Muscle of arm (tissue), 12 donors: Measurements from ENCODE around the gene PRXL2A. TPM values are rescaled to one million over a fixed set of nuclear protein-coding genes. Genes with fewer than 3 reads are reported as not detected.

ENCODE experiments used
- DNase-seq: peaks from one replicate; pipeline ENCODE4 v3.0.0-alpha.2; 2013
- polyA plus RNA-seq, 12 donors: library from polyadenylated mRNA; unstranded; fragments of 120-200 nt; gene quantifications; one replicate each; pipeline ENCODE4 v1.2.1, GENCODE V29; 2013; ENCODE audit not compliant: insufficient read length in 12 of 12

Gene PRXL2A
- polyA plus RNA-seq, 12 donors: 73.4 to 838 (median 87.9) TPM

GRCh38 chr10:80459047-80459865, 50.9 kb downstream of the PRXL2A start:
- DNase-seq: peak; percentile 41

- no peak for DNase-seq
Observed at GRCh38 chr10:80460399-80461207, 52.3 kb downstream of the PRXL2A start.

- DNase-seq: no peak
Observed at GRCh38 chr10:80461208-80462183, 53.1 kb downstream of the PRXL2A start.

GRCh38 chr10:80462299-80462980, 54.1 kb downstream of the PRXL2A start:
- peak; percentile 64 for DNase-seq

GRCh38 chr10:80462981-80463741, 54.8 kb downstream of the PRXL2A start:
- no peak for DNase-seq

- DNase-seq: no peak
Observed at GRCh38 chr10:80463868-80464267, 55.5 kb downstream of the PRXL2A start.

GRCh38 chr10:80464557-80465450, 56.5 kb downstream of the PRXL2A start:
- DNase-seq: peak; percentile 37

- no peak for DNase-seq
Observed at GRCh38 chr10:80465451-80465835, 57.1 kb downstream of the PRXL2A start.

- no peak for DNase-seq
Observed at GRCh38 chr10:80465839-80466590, 57.7 kb downstream of the PRXL2A start.

- DNase-seq: no peak
Observed at GRCh38 chr10:80466724-80467326, 58.5 kb downstream of the PRXL2A start.

GRCh38 chr10:80468002-80468401, 59.7 kb downstream of the PRXL2A start:
- no peak for DNase-seq

- DNase-seq: no peak
Observed at GRCh38 chr10:80468806-80469421, 60.6 kb downstream of the PRXL2A start.

GRCh38 chr10:80470266-80470665, 61.9 kb downstream of the PRXL2A start:
- DNase-seq: no peak

- no peak for DNase-seq
Observed at GRCh38 chr10:80471001-80471400, 62.6 kb downstream of the PRXL2A start.

- no peak for DNase-seq
Observed at GRCh38 chr10:80471715-80472233, 63.4 kb downstream of the PRXL2A start.

GRCh38 chr10:80472234-80473095, 64.1 kb downstream of the PRXL2A start:
- no peak for DNase-seq
